HG03432 (cell line): ENCODE data around the gene FSHR.

Source experiments
- ATAC-seq: cut with Tn5 transposase; IDR thresholded peaks from one replicate; pipeline ENCODE4 v1.9.1; 2021; ENCODE audit warnings: mild to moderate bottlenecking, moderate library complexity; ENCODE audit not compliant: unreplicated experiment

Gene FSHR

DNA sequence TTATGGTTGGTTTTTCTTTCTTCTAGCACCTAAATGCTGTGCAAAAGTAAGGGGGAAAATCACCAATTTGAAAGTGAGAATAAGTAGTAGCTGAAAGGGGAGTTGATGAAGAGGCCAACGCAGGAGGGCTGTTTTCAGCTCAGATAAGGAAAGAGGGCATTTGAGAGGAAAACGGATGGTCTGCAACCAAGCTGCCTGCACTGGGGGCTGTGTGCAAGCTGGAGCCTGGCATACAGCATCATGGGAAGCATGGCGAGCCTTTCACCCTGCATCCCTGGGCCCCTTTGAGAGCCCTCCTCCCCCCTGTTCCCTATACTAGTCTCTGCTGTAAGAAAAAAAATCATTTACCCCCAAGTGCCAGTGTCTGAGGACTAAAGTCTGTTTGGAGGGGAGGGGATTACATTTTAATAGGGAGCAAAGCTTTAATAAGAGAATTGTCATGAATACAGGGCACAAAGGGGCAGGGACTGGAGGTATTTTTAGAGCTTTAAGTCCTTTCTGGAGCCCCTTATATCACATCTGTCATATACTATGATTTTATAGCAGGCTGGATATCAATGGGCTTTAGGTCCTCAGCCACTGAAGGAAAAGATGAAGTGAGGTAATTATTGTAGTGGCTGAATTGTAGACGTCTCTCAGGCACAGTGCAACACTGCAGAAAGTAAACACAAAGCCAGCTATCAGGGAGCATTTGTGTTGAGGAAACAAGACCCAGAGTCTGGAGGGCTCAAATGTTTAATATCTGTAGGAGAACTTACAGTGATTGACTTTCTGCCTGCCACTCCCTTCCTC is 120.7 kb downstream of the FSHR start:
- ATAC-seq, result no peak

DNA sequence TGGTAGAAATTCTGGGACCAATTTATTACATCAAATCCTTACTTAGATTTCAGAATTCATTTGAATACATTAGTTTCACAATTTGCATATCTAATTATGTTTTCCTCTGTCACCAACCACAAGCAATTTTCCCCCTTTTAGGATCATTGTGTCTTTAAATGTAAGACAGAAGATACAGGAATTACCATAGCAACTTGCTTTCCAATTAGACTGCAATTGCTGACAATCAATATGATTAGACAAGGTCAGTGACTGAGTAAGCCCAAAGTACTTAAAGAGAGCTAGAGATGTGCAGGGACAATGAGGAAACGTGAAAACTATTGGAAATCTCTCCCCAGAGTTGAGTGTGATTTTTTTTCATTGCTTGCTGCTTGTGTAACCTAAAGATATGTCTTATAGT is 121.4 kb downstream of the FSHR start:
- no peak for ATAC-seq

DNA sequence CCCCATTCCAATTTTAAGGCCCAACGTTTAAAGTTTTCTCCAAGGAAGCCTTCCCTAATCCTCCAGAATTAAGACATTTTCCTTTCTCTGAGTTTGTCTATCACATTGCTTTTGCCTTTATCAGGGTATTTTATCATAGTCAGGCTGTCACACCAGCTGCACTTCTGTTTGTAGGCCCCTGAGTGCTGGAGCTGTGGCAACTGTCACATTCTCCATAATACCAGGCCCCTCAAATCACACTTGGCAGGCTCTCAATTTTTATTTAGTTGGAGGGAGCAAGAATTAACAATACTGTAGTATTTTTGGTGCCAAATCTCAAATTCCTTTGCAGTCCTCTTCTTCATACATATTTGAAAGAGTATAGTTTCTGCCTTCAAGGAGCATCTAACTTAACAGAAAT is 122.2 kb downstream of the FSHR start:
- no peak for ATAC-seq

DNA sequence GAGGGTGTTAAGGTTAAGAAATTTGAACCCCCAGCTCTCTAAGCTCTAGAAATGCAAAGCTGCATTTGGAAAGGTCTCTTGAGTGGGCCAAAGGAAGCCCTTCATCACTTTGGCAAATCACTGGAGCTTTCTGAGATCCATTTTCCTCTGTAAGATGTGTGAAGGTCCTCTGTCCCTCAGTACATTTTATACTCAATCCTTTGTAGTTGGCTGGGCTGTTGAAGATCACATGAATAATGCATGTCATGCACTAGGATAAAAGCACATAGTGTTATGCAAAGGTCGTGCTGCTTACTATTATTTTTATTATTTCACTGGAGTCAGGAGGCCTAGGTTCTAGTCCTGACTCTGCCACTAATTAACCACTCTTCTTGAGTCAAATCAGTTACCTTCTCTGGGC is 124.9 kb downstream of the FSHR start:
- no peak for ATAC-seq

DNA sequence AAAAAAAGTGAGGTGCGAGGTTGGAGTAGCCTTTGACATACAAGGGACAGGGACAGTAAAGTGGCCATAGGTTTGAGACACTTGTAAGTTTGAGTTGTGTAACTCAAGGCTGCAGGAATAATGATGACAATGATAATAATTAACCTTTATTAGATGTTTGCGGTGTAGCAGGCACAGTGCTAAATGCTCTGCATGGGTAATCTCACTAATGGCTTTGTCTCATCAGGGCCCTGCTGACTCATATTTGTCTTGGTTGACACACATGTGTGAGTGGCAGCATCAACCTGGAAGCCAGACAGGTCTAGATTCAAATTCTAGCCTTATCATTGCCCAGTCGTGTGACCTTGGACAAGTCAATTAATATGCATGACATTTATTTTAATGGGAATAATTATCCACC is 126.2 kb downstream of the FSHR start:
- peak; percentile 99 for ATAC-seq

DNA sequence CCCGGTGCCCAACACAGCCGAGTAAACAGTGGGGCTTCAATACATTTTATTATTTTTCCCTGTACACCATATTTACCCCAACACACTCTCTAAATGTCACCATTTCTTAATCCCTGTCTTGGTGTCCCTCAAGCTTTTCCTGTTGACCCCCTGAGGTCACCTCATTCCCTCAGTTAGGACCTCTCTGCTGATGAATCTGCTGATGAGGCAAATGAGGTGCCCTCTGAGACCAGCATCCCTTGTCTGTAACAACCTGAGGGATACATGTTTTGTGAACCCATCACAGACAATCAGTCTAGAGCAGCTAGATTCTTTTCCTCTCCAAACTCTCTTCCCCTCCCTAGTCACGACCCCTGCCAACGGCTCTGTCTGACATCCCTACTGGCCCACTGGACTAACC is 127.6 kb downstream of the FSHR start:
- ATAC-seq, result no peak

DNA sequence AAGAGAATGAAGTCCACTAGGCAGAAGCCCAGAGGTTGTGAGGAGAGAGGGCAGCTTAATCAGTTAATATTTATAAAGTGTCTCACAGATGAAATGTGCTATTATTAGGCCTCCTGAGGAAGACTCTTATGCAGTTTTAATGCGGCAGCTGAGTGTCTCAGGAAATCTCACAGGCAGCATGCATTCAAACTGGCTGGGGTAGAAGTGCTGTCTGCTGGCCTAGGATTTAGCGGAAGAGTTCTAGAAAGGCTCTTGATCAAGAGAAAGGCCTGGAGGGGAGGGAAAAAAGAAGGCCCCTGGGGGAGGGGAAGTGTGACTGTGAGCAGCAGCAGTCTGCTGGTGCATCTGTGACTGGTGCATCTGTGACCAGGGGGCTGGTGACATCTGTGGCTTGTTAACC is 133.0 kb downstream of the FSHR start:
- no peak for ATAC-seq

DNA sequence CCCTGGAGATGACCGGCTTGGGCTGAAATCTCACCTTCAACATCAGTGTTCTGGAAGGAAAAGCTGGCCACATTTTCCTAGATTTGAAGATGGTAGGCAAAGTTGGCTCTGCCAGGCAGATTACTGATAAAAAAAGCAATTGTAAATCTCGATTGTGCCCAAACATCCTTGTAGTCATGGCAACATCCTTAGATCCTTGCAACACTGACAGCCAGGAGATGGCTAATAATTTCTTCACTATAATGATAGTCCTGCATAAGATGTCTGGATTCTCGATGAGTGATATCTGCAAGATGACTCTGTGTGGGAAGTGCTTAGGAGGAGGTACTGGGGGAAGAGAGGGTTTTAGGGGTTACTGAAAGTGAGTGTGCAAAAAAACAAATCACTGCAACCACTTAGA is 149.1 kb downstream of the FSHR start:
- ATAC-seq, result no peak

DNA sequence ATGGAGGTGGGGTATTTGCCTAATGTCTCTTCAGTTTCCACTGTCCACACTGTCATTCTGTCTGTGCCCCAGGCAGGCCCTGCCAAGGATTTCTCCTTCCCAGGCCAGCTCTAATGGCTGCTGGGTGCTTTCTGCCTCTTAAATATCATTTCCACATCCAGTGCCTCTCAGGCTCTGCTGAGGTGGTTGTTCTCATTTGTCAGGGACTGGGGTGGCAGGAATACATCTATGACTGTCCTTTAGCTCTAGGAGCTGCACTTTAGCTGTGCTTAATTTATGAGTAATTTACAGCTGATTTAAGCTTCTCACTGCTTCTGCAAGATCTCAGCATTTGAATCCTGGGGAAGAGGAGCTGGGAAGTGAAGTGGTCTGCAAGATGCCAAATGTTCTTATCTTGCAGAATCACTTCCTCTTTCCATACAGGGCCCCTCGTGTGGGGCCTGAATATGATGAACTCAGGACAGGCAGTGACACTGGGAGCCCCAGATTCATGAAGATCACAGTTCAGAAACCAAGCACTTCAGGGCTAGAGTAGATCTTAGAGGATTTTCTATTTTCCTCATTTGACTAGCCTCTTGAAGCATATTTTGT is 150.2 kb downstream of the FSHR start:
- peak; percentile 78 for ATAC-seq

DNA sequence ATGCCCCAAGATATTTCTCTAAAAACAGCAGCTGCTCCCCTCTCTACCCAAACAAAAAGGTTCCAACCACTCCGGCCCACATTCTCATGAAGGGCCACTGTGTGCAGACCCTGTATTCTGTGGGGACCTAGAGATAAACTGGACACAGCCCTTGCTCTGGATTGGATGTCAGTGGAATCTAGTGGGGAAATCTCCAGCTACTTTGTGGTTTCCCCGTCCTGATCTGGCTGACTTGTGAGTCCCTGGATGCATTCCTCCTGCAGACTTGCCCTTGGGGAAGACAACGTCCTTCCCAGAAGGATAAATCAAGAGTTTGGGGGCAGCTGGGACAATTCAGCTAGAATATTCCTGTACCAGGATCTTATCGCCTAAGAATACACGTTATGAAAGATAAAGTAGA is 151.1 kb downstream of the FSHR start:
- no peak for ATAC-seq

DNA sequence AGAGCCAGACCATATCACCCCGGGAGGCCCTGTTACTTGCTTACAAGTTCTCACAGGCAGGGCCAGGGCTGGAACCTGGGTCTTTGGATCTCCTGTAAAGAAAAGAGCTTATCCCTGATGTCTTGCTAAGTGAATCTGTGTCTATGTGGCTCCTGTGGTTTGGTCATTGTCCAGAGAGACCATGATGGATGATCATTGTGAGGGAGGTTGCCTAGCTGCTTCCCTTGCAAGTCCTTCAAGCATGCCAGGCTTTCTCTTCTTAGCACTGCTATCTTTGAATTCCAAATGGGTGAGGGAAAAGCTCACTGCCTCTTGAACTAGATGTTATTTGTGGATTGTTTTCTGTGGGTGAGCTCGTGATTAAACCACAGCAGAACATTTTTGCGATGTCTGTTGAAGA is 151.6 kb downstream of the FSHR start:
- no peak for ATAC-seq

DNA sequence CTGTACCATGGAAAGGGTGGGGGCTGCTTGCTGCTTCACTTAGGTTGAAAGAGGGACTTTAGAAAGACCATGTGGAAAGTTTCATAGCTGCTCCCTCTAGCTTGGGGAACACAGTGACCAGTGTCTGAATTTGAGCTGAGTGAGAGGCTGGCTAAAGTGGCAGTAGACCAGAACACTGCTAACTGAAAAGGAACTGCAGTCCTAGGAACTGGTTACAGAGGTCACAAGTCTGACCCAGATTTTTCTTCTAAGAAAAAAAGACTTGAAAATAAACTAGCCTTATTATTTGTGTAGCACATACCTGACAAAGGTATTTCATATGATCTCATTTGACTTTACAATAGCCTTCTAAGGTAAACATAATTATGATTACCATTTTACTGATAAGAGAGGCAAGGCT is 153.6 kb downstream of the FSHR start:
- ATAC-seq, result no peak

DNA sequence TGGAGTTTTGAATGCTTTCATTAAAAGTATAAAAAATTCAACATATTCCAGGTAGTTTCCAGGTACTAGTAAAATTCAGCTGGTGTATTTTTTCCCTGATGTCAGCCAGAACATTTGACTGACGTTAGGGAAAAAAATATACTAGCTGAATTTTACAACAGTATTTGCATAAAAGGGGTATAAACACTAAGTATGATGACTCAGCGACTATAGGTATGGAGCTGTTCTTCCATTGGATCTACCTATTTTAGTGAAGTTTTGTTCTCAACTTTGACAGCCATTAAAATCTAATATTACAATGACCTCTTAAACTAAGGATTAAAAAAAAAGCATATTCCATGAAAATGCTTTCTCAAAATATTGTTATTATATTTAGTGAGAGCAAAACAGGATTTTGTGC is 155.9 kb downstream of the FSHR start:
- no peak for ATAC-seq

DNA sequence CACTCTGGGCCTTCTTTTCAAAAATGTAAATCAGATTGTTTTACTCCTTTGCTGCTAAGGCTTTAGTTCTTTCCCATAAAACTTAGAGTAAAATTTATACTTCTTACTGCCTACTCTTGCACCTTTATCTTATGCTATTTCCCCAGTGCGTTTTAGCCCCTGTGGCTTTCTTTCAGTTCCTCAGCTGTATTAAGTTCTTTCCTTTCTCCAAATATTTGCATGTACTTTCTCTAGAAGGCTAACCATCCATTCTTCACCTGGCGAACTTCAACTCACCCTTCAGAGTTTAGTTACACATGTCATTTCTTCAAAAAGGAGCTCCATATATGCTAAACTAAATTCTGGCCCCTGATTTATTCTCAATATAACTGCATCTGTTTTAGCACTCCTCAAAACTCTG is 160.7 kb downstream of the FSHR start:
- ATAC-seq, result peak; percentile 50

DNA sequence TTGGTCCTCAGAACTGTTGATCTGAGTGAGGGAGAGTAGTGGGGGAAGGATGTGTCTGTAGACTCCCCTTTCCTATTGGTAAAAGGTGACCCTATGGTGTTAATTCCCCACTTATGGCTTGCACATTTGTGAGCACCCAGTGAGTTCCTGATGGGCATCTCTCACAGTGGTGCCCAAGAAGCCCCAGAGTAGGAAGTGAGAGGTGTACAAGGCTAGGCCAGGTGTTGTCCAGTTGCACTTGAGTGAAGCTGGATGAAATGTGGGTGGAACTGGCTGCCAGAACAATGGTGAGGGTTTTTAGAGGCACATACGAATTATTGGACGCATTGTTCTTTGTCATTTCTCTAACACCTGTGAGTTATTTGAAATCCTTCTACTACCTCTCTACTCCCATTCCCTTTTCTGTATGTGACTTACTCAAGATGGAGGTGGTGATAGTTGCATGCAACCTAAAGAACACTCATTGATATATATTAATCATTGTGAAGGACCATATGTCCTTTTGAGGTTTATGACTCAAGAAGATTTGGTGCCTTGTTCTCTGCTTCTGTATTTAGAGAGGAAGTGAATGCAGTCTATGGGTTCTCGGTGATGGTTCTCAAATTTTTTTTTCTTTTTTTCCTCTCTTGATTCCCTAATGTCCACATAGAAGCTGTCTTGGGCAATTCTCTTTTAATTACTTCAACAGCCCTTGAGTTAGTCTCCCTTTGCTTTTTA is 162.7 kb downstream of the FSHR start:
- ATAC-seq, result peak; percentile 58

DNA sequence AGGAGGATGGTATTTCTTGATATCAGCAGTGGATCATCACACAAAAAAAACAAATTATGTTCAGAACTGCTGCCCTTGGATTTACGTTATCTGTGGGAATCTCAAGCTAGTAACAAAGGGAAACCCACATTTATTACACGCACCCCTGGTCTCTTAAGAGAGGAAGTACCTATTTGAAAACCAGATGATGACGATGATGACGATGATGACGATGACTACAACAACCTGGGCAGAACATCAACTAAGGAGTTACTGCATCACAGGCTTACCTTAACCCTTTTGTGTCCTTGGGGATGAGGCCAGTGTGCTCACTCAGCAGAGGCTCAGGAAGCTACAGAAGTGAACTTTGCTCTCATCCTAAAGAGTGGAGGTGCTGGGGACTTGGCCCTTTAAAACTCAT is 169.4 kb downstream of the FSHR start:
- ATAC-seq, result peak; percentile 20

DNA sequence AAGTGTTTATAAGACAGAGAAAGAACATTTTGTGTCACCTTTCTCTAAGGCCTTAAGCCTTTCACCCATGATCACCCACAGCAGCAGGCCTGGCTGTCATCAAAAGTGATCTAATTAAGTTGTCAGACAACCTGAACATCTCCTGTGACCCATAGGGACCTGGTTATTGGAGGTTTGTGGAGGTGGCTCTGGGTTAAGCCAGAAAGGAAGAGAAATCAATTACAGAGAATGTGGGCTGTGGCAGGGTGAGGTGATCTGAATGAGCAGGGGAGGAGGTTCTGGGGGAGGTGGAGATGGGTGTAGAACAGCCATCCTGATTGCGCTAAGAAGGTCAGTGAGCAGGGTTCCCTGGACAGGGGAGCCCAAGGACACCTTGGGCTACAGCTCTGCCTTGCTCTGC is 170.8 kb downstream of the FSHR start:
- ATAC-seq, result no peak

DNA sequence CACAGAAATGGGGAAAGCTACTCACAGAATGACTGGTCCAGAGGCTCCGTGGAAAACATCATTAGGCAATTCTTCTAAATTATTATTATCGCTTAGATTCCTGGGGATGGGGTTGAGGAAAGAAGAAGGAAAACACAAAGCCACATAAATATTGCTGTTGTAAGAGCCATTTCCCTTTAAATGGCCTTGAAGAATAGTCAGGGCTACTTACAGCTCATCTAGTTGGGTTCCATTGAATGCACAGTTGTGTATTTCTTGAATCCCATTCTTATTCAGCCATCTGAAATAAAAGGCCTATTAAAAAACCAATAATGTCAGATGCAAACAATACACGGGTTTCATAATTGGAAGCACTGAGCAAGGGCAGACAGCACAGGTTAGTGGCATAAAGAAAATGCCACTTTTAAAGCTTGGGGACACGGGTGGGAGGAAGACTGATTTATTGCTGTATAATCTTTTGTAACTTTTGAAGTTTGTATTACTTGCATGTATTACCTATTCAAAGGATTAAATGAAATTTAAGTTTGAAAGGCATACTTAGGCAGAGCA is 171.4 kb downstream of the FSHR start:
- ATAC-seq, result no peak

DNA sequence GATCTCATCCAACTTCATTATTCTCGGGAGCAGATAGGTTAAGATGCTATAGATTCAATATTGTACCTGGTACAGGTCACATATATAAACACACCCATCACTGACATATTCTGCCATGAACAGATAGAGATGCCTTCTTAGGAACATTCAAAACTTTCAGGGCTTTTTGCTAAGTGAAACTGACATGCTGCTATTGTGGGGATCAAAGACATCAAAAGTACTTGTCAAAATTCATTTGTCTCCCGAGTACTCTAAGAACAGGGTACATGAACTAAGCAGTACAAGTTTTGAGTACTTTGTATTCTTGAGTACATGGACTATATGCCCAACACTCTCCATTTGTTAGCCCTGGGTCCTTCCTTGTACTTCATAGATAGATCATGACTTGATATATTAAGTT is 173.5 kb downstream of the FSHR start:
- no peak for ATAC-seq

DNA sequence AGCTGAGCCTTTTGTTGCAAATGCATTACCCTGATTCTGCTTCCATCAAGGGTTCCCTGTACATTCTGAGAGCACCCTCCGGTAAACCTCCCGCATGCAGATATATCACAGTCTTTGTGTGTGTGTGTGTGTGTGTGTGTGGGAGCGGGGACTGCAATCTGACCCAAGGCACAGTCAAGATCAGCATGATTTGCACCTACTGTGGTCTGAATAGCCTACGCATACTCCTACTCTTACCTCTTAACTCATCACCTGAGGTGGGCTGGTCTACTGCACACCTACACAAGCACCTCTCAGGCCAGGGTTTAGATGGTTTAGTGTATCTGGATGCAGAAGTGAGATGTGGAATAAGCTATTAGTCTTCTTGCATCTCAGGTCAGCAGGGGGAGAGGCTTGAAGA is 174.6 kb downstream of the FSHR start:
- ATAC-seq, result no peak

DNA sequence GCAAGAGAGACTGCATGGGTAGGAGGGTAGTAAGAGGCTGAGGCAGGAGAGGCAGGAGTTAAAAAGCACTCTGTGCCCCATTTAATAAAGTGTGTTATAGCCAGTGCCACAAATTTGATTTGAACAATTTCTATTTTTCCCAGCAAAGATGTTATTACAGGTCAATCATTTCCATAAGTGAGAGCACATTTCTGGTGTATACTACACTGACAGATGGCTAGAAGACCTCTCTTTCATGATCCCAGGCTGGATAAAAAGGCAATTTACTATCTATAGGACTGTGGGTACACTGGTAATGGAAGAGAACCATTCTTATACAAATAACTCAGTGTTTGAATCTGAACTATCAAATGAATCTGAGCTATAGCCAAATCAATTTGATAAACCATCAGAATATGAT is 176.2 kb downstream of the FSHR start:
- no peak for ATAC-seq

DNA sequence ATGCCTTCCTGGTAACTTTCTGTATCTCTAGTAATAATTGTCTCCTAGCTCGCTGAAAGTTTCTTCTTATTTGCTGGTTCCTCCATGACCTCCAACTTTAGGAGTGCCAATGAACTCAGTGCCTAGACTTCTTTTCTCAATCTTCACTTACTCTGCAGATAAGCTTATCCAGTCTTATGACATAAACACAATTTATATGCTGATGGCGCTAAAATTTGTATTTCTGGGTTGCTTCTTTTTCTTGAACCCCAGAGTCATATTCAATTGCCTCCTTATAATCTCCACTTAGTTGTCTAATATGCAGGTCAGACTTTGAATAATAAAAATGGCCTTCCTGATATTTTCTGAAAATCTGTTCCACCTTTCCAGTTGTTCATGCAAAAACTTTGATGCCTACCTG is 182.5 kb downstream of the FSHR start:
- no peak for ATAC-seq
